GM10266 (cell line): ENCODE results near the gene EFNA5.

Experiments used
- DNase-seq: peaks from one replicate; pipeline ENCODE4 v3.0.0; 2012; ENCODE audit errors: extremely low spot score
- TF ChIP-seq, protein P1 (sequence below): IDR thresholded peaks from 2 replicates; pipeline ENCODE4 v1.5.1; 2012; ENCODE audit warnings: mild to moderate bottlenecking, low read depth; ENCODE audit not compliant: control insufficient read depth, insufficient read depth; ENCODE audit errors: missing control alignments

EFNA5 gene

DNA sequence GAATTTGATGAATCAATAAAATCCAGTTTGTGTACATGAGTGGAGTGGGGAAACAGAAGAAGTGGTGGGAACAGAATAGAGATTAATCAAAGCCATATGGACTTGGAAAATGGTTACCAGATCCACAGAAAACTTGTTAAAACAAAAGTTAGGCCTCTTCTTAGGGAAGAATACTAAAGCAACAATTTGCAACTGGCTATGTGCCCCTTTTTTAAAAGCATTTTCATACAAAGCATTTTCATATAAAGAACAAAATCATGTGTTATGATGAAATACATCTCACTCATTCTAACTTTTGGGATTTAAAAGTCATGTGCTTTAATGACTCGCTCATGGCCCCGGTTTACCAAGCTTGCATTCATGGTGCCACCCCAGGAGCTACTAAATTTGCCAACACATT is 276.9 kb downstream of the EFNA5 start:
- TF ChIP-seq, protein P1, sequence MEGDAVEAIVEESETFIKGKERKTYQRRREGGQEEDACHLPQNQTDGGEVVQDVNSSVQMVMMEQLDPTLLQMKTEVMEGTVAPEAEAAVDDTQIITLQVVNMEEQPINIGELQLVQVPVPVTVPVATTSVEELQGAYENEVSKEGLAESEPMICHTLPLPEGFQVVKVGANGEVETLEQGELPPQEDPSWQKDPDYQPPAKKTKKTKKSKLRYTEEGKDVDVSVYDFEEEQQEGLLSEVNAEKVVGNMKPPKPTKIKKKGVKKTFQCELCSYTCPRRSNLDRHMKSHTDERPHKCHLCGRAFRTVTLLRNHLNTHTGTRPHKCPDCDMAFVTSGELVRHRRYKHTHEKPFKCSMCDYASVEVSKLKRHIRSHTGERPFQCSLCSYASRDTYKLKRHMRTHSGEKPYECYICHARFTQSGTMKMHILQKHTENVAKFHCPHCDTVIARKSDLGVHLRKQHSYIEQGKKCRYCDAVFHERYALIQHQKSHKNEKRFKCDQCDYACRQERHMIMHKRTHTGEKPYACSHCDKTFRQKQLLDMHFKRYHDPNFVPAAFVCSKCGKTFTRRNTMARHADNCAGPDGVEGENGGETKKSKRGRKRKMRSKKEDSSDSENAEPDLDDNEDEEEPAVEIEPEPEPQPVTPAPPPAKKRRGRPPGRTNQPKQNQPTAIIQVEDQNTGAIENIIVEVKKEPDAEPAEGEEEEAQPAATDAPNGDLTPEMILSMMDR, result no peak
- DNase-seq, result no peak

DNA sequence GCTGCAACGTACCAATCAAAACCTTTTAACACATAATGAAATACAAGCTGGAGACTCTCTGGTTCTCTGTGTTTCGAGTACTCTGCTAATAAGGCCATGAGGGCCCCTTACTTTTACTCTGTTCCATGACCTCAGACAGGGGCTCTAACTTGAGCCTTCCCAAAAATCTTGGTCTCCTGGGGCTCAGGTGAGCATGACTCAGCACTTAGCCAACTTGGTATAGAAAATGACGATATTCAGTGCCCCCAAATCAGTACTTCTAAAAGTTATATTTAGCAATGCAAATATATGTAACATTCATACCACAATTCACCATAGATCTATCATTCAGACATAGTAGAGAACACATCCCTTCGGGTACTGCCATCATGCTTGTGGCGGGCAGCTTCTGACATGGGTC is 278.9 kb downstream of the EFNA5 start:
- TF ChIP-seq, protein P1, result no peak
- no peak for DNase-seq

DNA sequence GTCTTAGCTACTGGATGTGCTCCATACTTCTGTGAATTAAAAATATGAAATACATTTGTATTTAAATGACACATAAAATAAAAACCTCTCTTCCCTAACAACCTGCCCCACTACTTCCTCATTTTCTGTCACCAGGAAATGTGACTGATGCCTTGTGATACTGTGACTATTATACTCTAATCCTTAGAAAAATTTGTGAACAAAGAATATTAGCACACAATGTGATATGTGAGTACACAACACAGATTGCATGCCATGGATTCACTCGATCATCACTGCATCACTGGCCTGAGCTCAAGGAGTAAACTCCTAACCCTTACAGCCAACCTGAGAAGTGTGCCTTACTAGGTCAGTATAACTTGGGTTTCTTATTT is 281.0 kb downstream of the EFNA5 start:
- DNase-seq, result no peak
- TF ChIP-seq, protein P1, result no peak

DNA sequence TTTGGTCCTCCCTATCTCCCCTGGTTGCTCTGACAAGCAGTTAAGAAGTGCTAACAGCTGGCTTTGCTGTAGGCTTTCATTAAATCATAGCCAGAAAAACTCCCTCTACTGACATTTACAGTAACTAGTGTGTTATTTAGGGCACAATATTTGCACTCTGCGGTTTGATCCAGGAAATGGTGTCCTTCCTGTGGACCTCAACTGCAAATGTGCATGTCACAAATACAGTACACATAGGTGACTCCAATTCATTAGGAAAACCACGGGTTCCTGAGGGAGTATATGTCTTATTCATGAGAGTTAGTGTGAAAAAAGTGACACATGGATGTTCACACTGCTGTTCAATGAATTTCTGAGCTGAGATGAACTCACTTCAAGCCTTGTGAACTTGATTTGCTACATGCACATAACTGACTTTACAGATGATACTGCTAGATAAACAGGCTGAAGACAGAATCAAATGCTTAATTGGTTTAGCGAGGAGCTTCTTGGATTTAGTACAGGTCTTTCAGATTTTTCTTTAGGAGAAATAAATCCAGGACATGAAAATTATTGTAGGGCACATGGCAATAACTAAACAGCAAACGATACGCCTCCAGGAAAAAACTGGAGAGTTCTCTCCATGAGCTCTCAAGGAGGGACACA is 281.5 kb downstream of the EFNA5 start:
- DNase-seq, result peak; percentile 21

GRCh38 chr5:107388141-107388861 is 282.4 kb downstream of the EFNA5 start:
- TF ChIP-seq, protein P1, result no peak
- DNase-seq, result peak; percentile 10

More for the DNA sequence above, 281.5 kb downstream of the EFNA5 start:
- TF ChIP-seq, protein P1, result no peak

- no peak for DNase-seq
- TF ChIP-seq, protein P1, result no peak
Observed at GRCh38 chr5:107387526-107388140, 283.1 kb downstream of the EFNA5 start.

GRCh38 chr5:107385708-107386107 is 285.0 kb downstream of the EFNA5 start:
- no peak for DNase-seq
- TF ChIP-seq, protein P1, result no peak
